ENCODE results near the gene UQCC5. TPM values are rescaled to one million over a fixed set of nuclear protein-coding genes. Genes with fewer than 3 reads are reported as not detected.

The UQCC5 gene
- total RNA-seq, 1 experiment from 2014 or later, result 45.8 TPM

- H2BK5ac ChIP-seq (ENCODE audit: insufficient read length, low read length), result no peak overlapping the region
- H3K23ac ChIP-seq (ENCODE audit: insufficient read length, low read depth, low read length), result no peak overlapping the region
- H3K56ac ChIP-seq (ENCODE audit: insufficient read length, low read depth, low read length), result no peak overlapping the region
- no peak overlapping the region for H4K91ac ChIP-seq (ENCODE audit: insufficient read length, low read depth, low read length)
- peaks cover 6% of the 10 kb centered on the region for H3K4me1 ChIP-seq (ENCODE audit: insufficient read depth, low read length)
- H3K4me1 Mint-ChIP-seq, result peaks cover 23 to 28% of the 10 kb centered on the region in 2 experiments
- DNase-seq, result no peak
- peaks cover 6% of the 10 kb centered on the region for H3K79me1 ChIP-seq (ENCODE audit: insufficient read depth, low read depth, low read length, poor library complexity, severe bottlenecking)
- no peak overlapping the region for H3K4ac ChIP-seq (ENCODE audit: low read depth, low read length)
- peaks cover 9% of the 10 kb centered on the region for H3K23me2 ChIP-seq (ENCODE audit: insufficient read length, low read depth, low read length, poor library complexity, severe bottlenecking)
- no peak for TF ChIP-seq CTCF (conservative IDR thresholded peaks at IDR 0.05)
- no peak overlapping the region for H3T11ph ChIP-seq (ENCODE audit: low read length)
- no peak overlapping the region for H2AK5ac ChIP-seq (ENCODE audit: insufficient read length, low read length)
- peaks cover 12% of the 10 kb centered on the region; the same call in 1 of the 2 replicates for H3K79me2 ChIP-seq (ENCODE audit: insufficient read depth, low read length)
- H2BK12ac ChIP-seq (ENCODE audit: insufficient read length, low read depth, low read length), result no peak overlapping the region
- peaks cover 17 to 51% (median 27%) of the 10 kb centered on the region in 3 experiments for H3K36me3 Mint-ChIP-seq (ENCODE audit: insufficient read depth in 1 of 3, low read depth in 3 of 3)
- H3K18ac ChIP-seq (ENCODE audit: insufficient read length, low read depth, low read length), result no peak overlapping the region
- H3K27me3 ChIP-seq (ENCODE audit: insufficient read depth, low read length), result no peaks in the 10 kb centered on the region
- H4K5ac ChIP-seq (ENCODE audit: insufficient read length, low read depth, low read length), result no peak overlapping the region
- H3K4me2 ChIP-seq (ENCODE audit: insufficient read depth, insufficient read length, low read length), result no peak overlapping the region
- no peaks in the 10 kb centered on the region for H4K20me1 ChIP-seq (ENCODE audit: control insufficient read depth, insufficient read depth, insufficient read length)
- no peak overlapping the region for H4K8ac ChIP-seq (replicated peaks; ENCODE audit: insufficient read length, low read depth, low read length)
- H3K9me3 ChIP-seq (ENCODE audit: control insufficient read depth, low read depth, low read length), result no peaks in the 10 kb centered on the region
- no peak overlapping the region for H2AFZ ChIP-seq (ENCODE audit: low read length)
- no peak overlapping the region for H3K9ac ChIP-seq (ENCODE audit: extremely low read depth, insufficient read length, low read length)
- H3K27ac ChIP-seq (ENCODE audit: insufficient read length, low read depth, low read length), result no peak overlapping the region
- H2BK15ac ChIP-seq (ENCODE audit: low read depth, low read length), result no peak overlapping the region
- WGBS (ENCODE audit: extremely low coverage, insufficient read length, low lambda C conversion rate), result no CpG with 5 or more reads among the region's 2 CpGs
- H2BK120ac ChIP-seq (ENCODE audit: low read depth, low read length, poor library complexity, severe bottlenecking), result no peak overlapping the region
- H3K4me3 Mint-ChIP-seq, result no peak overlapping the region
- H3K27me3 Mint-ChIP-seq (ENCODE audit: low read depth), result no peaks in the 10 kb centered on the region
- no peak overlapping the region for H2BK20ac ChIP-seq (ENCODE audit: low read depth, low read length, poor library complexity, severe bottlenecking)
- H3K9me3 Mint-ChIP-seq, result no peaks in the 10 kb centered on the region
- no peak overlapping the region for H3K27ac Mint-ChIP-seq
- no peak overlapping the region for H3K14ac ChIP-seq (ENCODE audit: insufficient read depth, low read length)
These were observed 4.6 kb downstream of the UQCC5 start for GRCh38 chr3:52541050-52541449.

Measured in H9 (cell line).